SH-SY5Y (cell line): Measurements from ENCODE around the gene CRADD.

ENCODE experiments used
- GATA2 ChIP-seq: IDR thresholded peaks from 2 replicates; pipeline ENCODE4 v1.6.1; 2011; ENCODE audit warnings: mild to moderate bottlenecking, low read depth, low read length
- GATA3 ChIP-seq: IDR thresholded peaks from 2 replicates; pipeline ENCODE4 v1.6.1; 2011; ENCODE audit warnings: low read depth, mild to moderate bottlenecking, low read length, moderate library complexity

DNA sequence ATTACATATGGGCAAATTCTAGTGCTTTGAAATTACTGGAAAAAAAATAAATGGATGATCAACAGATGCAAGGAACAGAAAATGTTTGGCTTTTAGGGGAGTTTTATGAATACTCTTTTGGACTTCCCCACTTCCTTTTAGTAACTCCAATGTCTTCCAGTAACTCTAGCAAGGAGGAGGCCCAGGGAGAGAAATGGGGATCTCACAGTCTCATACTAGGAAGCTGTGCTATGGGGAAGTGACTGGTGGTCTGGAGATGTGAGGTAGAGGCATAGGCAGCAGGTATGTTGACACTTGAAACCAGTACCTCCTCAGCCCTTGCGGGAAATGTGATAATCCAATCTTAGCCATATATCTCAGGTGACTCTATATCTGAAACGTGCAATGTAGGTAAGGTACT lies 68.1 kb downstream of the CRADD start:
- no peak for TF ChIP-seq GATA2
- TF ChIP-seq GATA3: no peak
